Small intestine (tissue), 7 donors: ENCODE results near the gene CFLAR. TPM values are rescaled to one million over a fixed set of nuclear protein-coding genes. Genes with fewer than 3 reads are reported as not detected.
"Not testable (repeated sequence)": the region's sequence is repeated elsewhere in the genome, so short reads cannot be mapped to it uniquely, and the experiment has no call there.

Experiments used
- DNase-seq, 2 donors: peaks; one replicate each; pipeline versions ENCODE4 v3.0.0 to v3.0.0-alpha.2; 2013
- FAIRE-seq: peaks from 2 replicates; lab custom pipeline; 2012; peaks lifted over from hg19 to GRCh38; lab: Jason Lieb, UNC
- H3K27ac ChIP-seq, 3 donors: one replicate each; pipeline ENCODE4 v1.5.1; 2013; ENCODE audit warnings: low read length in 2 of 3, mild to moderate bottlenecking in 2 of 3, control low read depth in 1 of 3, inconsistent platforms in 1 of 3, low read depth in 1 of 3, moderate library complexity in 1 of 3
- H3K27me3 ChIP-seq, 3 donors: one replicate each; pipeline ENCODE4 v1.6.1; 2013; ENCODE audit warnings: low read length in 3 of 3, inconsistent platforms in 1 of 3; ENCODE audit not compliant: control insufficient read depth in 3 of 3, insufficient read depth in 3 of 3
- H3K36me3 ChIP-seq, 3 donors: one replicate each; pipeline ENCODE4 v1.6.1; 2013; ENCODE audit warnings: low read length in 3 of 3, inconsistent platforms in 1 of 3, low read depth in 1 of 3, mild to moderate bottlenecking in 1 of 3, moderate library complexity in 1 of 3; ENCODE audit not compliant: control insufficient read depth in 3 of 3, insufficient read depth in 2 of 3
- H3K4me1 ChIP-seq, 3 donors: one replicate each; pipeline ENCODE4 v1.6.1; 2013; ENCODE audit warnings: low read length in 2 of 3, inconsistent platforms in 1 of 3, low read depth in 1 of 3, mild to moderate bottlenecking in 1 of 3, moderate library complexity in 1 of 3; ENCODE audit not compliant: control insufficient read depth in 3 of 3, insufficient read depth in 2 of 3
- H3K4me3 ChIP-seq, 3 donors: one replicate each; pipeline ENCODE4 v1.5.1; 2013; ENCODE audit warnings: low read length in 3 of 3, control low read depth in 1 of 3, inconsistent platforms in 1 of 3, low read depth in 1 of 3, mild to moderate bottlenecking in 1 of 3, moderate library complexity in 1 of 3
- H3K9me3 ChIP-seq, 2 donors: one replicate each; pipeline ENCODE4 v1.6.1; 2013; ENCODE audit warnings: low read depth in 1 of 2, low read length in 1 of 2; ENCODE audit not compliant: control insufficient read depth in 2 of 2, insufficient read depth in 1 of 2
- WGBS, 3 donors: extraction: QIAGEN DNeasy Blood & Tissue Kit; methylation state at CpG; one replicate each; pipeline ENCODE4 v1.1.7; 2013; 5-methylcytosine and 5-hydroxymethylcytosine counted together
- polyA plus RNA-seq, 4 donors: library from polyadenylated mRNA; stranded (reverse) in 3 of 4; unstranded in 1 of 4; fragments of 200-250 nt in 3 of 4; fragments of 120-200 nt in 1 of 4; gene quantifications; one replicate each; pipeline versions ENCODE4 v1.2.1 to v1.2.3, GENCODE V29; 2013
- donor health status: healthy with polysubstance abuse.
- donor health status: control.
- donor health status: control.
- donor health status: Bipolar disorder and iron deficiency.
- donor health status: healthy.

The CFLAR gene
- polyA plus RNA-seq, 4 donors, result 26.4 to 68.6 (median 47.1) TPM

DNA sequence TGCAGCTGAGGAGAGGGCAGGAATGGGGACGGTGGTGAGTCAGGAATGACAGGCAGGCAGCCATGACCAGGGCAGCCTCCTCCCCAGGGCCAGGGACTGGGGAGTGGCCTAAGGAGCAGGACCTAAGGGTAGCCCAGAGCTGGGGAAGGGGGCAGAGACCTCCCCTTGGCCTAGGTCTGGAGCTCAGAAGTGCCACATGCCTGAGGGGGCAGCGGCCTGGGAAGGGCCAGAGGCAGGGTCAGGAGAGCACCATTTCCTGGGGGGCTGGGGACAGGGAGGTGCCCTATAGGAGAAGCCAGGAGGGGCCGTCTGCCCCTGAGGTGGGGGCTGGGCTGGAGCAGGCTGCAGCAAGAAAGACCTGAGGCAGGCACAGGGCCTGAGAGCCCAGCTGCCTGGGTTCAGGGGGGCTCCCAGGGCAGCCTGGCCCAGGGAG lies 20.9 kb downstream of the CFLAR start:
- no peak for FAIRE-seq
- H3K9me3 ChIP-seq, result no peaks in the 10 kb centered on the region
- no peak for DNase-seq
- peak overlapping the region in 1 of 3 donors; percentile 27 for H3K27ac ChIP-seq
- peaks cover 0 to 28% (median 2%) of the 10 kb centered on the region in 3 donors for H3K4me1 ChIP-seq
- no peaks in the 10 kb centered on the region for H3K27me3 ChIP-seq
- H3K36me3 ChIP-seq, result peaks cover 20 to 61% (median 48%) of the 10 kb centered on the region in 3 donors
- 82 to 89% (median 85%) methylated on average over 3 of the region's 3 CpGs for WGBS, 3 donors
- H3K4me3 ChIP-seq, result no peak overlapping the region

DNA sequence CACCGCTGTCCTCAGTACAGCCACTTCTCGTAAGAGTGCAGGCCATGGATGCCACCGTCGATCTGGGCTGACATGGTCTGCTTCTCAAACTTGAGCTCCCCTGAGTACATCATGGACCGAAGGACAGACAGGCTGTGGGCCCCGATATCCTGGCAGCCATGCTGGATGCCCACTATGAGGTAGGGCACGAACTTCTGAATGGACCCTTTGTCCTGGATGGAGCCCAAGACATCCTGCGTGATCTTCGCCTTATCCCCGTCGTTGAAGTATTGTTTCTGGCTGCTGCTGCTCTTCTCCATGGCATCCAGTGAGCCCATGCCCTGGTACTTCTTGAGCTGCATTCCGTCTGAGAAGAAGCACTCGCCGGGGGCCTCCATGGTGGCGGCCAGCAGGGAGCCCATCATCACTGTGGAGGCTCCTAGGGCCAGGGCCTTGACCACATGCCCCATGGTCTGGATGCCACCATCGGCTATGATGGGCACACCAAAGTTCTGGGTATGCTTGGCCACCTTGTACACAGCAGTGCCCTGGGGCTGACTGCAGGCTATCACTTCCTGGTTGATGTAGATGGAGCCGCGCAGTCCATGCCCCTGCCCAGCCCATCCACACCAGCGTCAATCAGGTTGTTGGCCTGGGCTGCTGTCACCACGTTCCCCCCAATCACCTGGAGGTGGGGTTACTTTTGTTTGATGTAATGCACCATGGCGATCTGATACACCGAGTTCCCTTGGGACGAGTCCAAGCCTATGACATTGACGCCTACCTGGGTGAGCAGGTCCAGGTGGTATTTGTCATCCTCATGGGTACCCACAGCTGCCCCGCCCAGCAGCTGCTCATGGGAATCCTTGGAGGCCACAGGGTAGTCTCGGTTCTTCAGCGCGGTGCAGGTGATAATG lies 21.8 kb downstream of the CFLAR start:
- FAIRE-seq (no peak), DNase-seq (no peak)
- Histone ChIP-seq H3K27ac (peak overlapping the region in 1 of 3 donors; percentile 16), H3K4me1 (peaks cover 0 to 22% (median 0%) of the 10 kb centered on the region in 3 donors), H3K27me3 (no peaks in the 10 kb centered on the region), H3K9me3 (no peaks in the 10 kb centered on the region), H3K36me3 (peaks cover 18 to 67% (median 48%) of the 10 kb centered on the region in 3 donors), H3K4me3 (no peak overlapping the region)
- WGBS, 3 donors, result 96 to 97% (median 96%) methylated on average over 28 of the region's 28 CpGs

DNA sequence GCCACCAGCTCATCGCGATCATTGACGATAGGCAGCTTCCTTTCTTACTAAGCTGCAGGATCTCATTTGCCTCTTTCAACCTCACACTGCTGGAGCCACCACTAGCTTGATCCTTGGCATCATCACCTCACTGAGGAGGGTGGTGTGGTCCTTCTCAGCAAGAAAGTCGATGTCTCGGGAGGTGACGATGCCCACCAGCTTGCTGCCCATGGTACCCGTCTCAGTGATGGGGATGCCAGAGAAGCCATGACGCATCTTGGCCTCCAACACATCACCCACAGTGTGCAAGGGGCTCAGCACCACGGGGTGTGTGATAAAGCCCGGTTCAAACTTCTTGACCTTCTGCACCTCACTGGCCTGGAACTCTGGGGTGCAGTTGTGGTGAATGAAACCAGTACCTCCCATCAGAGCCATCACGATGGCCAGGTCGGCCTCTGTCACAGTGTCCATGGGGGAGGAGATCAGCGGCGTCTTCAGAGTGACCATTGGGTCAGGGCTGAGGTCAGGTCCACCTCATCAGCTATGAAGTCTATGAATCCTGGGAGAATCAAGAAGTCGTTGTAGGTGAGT lies 22.5 kb downstream of the CFLAR start:
- peak overlapping the region in 1 of 3 donors; percentile 45 for H3K27ac ChIP-seq
- H3K36me3 ChIP-seq, result peaks cover 16 to 67% (median 46%) of the 10 kb centered on the region in 3 donors
- WGBS, 3 donors, result 95 to 97% (median 96%) methylated on average over 15 of the region's 15 CpGs
- H3K9me3 ChIP-seq, result no peaks in the 10 kb centered on the region
- H3K27me3 ChIP-seq, result no peaks in the 10 kb centered on the region
- FAIRE-seq, result no peak
- no peak overlapping the region for H3K4me3 ChIP-seq
- peaks cover 0 to 25% (median 0%) of the 10 kb centered on the region in 3 donors for H3K4me1 ChIP-seq
- no peak for DNase-seq

DNA sequence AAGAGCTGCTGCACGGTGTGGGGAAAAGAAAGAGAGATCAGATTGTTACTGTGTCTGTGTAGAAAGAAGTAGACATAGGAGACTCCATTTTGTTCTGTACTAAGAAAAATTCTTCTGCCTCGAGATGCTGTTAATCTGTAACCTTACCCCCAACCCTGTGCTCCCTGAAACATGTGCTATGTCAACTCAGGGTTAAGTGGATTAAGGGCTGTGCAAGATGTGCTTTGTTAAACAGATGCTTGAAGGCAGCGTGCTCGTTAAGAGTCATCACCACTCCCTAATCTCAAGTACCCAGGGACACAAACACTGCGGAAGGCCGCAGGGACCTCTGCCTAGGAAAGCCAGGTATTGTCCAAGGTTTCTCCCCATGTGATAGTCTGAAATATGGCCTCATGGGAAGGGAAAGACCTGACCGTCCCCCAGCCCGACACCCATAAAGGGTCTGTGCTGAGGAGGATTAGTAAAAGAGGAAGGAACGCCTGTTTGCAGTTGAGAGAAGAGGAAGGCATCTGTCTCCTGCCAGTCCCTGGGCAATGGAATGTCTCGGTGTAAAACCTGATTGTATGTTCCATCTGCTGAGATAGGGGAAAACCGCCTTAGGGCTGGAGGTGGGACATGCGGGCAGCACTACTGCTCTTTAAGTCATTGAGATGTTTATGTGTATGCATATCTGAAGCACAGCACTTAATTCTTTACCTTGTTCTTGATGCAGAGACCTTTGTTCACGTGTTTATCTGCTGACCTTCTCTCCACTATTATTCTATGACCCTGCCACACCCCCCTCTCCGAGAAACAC lies 23.2 kb downstream of the CFLAR start:
- H3K4me3 ChIP-seq, FAIRE-seq, H3K9me3 ChIP-seq, H3K27me3 ChIP-seq: not testable (repeated sequence)
- DNase-seq, result peak; percentile 48 to 50
- Histone ChIP-seq H3K36me3 (peaks cover 22 to 64% (median 46%) of the 10 kb centered on the region in 3 donors), H3K4me1 (peaks cover 0 to 32% (median 2%) of the 10 kb centered on the region in 3 donors), H3K27ac (peak overlapping the region in 1 of 3 donors; percentile 71)
- 59 to 69% (median 60%) methylated on average over 11 to 14 of the region's 14 CpGs for WGBS, 3 donors

DNA sequence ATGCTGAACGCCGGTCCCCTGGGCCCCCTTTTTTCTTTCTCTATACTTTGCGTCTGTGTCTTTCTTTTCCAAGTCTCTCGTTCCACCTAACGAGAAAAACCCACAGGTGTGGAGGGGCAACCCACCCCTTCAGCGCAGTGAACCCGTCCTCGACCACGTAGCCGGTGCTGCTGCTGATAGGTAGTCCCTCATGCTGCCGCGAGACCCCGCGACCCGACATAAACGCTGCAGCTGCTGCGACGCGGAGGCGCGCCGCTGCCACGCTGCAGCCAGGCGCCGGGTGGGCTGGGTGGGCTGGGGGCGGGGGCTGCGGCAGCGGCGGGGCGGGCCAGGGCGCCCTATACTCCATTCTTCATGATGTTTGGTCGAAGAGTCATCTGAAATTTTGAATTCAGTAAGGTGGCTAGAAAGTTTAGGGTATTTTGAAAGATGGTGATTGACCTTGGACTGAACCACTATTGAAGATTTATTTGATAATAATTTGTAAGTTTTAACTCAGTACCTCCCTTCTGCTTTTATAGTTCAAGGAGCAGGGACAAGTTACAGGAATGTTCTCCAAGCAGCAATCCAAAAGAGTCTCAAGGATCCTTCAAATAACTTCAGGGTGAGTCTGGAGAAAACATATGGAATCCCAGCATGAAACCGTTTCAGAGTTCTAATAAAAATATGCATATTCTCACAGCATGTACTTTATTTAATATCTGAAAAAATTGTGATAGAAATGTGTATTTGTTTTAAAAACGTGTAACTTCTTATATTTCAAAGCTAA lies 24.1 kb downstream of the CFLAR start:
- 75 to 91% (median 89%) methylated on average over 32 to 34 of the region's 34 CpGs for WGBS, 3 donors

DNA sequence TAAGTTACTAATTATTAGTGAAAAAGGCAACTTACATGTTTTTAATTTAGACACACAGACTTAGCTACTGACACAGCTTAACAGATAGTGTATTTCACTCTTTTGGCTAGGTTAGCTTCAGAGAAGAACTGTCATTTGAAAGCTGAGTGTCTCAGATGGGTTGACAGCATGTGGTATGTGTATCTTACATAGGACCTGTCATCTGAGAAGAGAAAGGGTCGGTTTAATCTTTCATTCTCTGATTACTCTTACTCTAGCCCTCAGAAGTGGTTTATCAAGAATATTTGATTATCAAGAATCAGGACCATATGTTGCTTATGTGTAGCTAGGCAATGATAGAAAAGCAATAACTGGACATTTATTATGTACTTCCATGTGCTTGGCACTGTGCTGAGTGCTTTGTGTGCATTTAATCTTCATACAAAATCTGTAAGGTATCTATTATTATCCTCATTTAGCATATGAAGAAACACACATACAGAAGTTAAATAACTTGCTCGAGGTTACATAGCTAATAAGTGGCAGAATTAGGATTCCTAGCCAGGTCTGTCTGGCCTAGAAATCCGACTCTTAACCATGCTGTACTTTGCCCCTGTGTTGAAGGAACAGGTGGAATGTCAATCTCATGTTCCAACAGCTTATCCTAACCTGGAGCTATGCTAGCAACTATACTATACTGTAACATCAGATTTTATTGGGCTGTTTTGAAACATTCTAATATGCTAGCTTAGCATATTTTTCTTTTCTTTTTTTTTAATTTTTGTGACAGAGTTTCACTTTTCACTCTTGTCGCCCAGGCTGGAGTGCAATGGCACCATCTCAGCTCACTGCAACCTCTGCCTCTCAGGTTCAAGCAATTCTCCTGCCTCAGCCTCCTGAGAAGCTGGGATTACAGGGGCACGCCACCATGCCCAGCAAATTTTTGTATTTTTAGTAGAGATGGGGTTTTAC lies 28.4 kb downstream of the CFLAR start:
- DNase-seq (peak; percentile 86 to 88), FAIRE-seq (no peak)

More for the DNA sequence above, 24.1 kb downstream of the CFLAR start:
- no peak for DNase-seq
- Histone ChIP-seq H3K36me3 (peaks cover 22 to 62% (median 45%) of the 10 kb centered on the region in 3 donors), H3K9me3 (no peaks in the 10 kb centered on the region), H3K27me3 (no peaks in the 10 kb centered on the region), H3K27ac (peak overlapping the region in 1 of 3 donors; percentile 71), H3K4me1 (peaks cover 0 to 41% (median 2%) of the 10 kb centered on the region in 3 donors), H3K4me3 (no peak overlapping the region)
- FAIRE-seq, result no peak

DNA sequence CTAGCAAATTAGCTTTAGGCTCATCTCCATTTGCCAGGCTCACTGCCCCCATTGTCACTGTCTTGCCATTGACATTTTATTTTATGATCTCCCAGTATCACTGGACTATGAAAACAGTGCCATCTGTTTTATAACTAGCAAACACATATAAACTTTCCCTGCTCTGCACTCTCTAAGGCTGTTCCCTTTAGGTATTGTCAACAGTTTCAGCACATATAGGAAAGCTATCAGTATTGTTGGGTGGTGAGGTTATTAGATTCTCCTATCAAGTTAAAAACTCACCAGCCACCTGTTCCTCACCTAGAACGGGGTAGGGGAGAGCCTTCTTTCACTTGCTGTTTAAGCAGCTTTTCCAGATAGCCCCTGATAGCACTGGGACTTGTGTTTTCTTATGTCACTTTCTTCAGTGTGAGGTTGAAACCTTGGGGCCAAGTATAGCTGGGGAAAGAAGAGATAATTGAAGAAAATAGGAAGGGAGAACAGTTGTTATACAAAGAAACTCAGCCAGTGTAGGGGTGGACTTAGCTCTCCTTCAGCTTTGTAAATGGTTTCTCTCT lies 32.5 kb downstream of the CFLAR start:
- FAIRE-seq (no peak), DNase-seq (peak; percentile 58 to 64)
- H3K27ac ChIP-seq, result peak overlapping the region; percentile 95 to 96 (median 96)
- peaks cover 0 to 7% of the 10 kb centered on the region in 2 donors for H3K9me3 ChIP-seq
- peaks cover 11 to 59% (median 19%) of the 10 kb centered on the region in 3 donors for H3K4me1 ChIP-seq
- no peaks in the 10 kb centered on the region for H3K27me3 ChIP-seq
- 13 to 57% (median 45%) methylated on average over 1 of the region's 1 CpG for WGBS, 3 donors
- H3K4me3 ChIP-seq, result no peak overlapping the region
- H3K36me3 ChIP-seq, result peaks cover 5 to 44% (median 19%) of the 10 kb centered on the region in 3 donors

More for the DNA sequence above, 28.4 kb downstream of the CFLAR start:
- Histone ChIP-seq H3K27me3 (no peaks in the 10 kb centered on the region), H3K4me1 (peaks cover 2 to 51% (median 3%) of the 10 kb centered on the region in 3 donors), H3K36me3 (peaks cover 5 to 38% (median 17%) of the 10 kb centered on the region in 3 donors), H3K27ac (peak overlapping the region; percentile 58 to 75 (median 72)), H3K9me3 (no peaks in the 10 kb centered on the region), H3K4me3 (no peak overlapping the region)
- 30 to 68% (median 44%) methylated on average over 5 of the region's 5 CpGs for WGBS, 3 donors
